DMS153 treated with DMSO at 0.1 percent for 48 hours (cell line): ENCODE results near the gene THAP12.
"Not testable (repeated sequence)": the region's sequence is repeated elsewhere in the genome, so short reads cannot be mapped to it uniquely, and the experiment has no call there.

Source experiments
- DNase-seq: peaks from one replicate; lab custom pipeline; 2025; ENCODE audit not compliant: unreplicated experiment; lab: John Stamatoyannopoulos, UW

The THAP12 gene

DNA sequence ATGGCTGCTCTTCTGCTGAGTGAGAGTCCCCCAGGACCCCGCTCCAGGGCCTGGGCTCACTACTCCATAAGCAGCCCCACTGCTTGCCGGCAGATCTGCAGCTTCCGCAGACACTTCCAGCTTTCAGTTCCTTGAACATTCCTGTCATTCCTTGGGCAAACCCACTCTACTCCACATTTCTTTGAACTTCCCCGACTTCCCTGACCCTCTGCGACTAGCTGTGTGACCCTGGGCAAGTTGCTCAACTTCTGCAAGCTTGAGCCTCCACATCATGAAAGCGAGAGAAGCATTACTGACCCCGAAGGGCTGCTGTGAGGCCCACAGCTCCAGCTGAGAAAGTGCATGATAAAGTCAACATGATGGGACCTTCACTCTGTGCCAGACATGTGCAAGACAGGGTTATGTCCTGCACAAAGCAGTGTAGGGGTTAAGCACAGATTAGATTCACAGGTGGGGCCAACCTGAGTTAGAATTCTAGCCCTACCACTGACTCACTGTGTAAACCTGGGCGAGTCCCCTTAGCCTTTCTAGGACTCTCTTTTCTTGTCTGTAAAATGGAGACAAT lies 51.8 kb downstream of the THAP12 start:
- no peak for DNase-seq

- no peak for DNase-seq
Observed at GRCh38 chr11:76327756-76328388, 53.1 kb downstream of the THAP12 start.

GRCh38 chr11:76327202-76327601 lies 53.7 kb downstream of the THAP12 start:
- DNase-seq = no peak

DNA sequence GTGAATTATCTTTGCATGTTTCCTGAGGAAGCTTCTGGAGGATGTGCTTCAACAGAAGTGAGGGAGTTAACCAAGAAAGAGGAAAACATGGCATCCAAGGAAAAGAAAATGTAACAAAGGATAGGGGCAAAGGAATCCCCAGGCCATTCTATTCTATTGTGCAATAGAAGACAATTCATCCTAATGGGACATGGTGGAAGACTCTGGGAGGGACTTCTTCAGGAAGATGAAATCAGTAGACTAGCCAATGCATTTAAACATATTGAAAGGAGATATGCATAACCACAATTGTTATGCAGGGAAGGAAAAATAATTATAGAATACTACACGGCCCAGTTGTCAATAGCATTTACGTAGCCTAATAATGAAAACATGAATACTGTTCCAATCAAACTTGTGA lies 55.7 kb downstream of the THAP12 start:
- no peak for DNase-seq

- no peak for DNase-seq
Observed at GRCh38 chr11:76323804-76324203, 57.1 kb downstream of the THAP12 start.

- not testable (repeated sequence) for DNase-seq
Observed at GRCh38 chr11:76323375-76323774, 57.6 kb downstream of the THAP12 start.

GRCh38 chr11:76322942-76323341 lies 58.0 kb downstream of the THAP12 start:
- no peak for DNase-seq

GRCh38 chr11:76322540-76322939 lies 58.4 kb downstream of the THAP12 start:
- DNase-seq = no peak

DNA sequence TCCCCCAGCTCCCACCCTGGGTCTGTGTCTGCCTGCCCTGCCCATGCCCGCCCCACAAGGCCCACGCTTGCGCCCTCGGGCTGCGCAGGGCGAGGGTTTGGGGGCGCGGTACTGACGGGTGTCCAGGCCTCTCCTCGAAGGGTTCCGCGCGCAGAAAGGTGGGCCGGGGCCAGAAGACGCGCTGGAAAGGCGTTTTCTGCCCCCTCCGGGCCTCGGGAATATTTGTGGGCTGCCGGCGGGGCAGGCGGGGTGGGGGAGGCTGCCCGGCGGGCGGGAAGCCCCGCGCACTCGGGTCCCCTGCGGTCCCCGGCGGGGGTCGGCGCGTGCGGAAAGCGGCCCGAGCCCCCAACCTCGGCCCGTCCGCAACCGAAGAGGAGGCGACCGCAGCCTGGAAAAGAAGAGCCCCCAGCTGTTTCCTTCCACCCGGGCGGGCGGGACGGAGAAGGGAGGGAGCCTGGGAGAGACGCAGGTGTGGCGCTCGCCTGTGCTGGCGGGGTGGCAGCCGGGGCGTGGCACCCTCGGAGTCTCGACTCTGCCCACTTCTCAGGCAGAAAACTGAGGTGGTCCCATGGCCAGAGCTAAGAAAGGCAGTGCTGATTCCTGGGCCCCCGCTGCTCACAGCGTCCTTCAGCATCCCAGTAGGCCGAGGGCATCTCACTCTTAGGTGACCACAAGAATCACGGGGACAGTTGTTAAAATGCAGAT lies 59.0 kb downstream of the THAP12 start:
- no peak for DNase-seq

- no peak for DNase-seq
Observed at GRCh38 chr11:76321340-76321739, 59.6 kb downstream of the THAP12 start.

DNA sequence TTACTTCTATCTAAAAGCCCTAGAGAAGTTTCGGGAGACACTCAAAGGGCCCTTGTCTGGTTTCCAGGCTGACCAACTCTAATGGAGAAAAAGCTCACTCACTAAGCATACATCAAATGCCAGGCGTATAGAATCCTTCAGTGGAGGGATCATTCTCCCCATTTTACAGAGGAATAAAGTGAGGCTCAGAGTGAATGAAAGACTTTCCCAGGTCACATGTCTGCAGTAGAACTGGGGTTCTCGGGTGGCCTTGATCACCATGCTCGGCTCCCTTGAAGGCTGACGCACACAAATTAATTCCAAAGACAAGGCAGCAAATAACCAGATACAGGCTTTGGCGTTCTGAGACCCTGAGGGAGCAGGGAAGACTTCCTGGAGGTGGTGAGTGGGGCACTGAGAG lies 60.0 kb downstream of the THAP12 start:
- no peak for DNase-seq

- not testable (repeated sequence) for DNase-seq
Observed at GRCh38 chr11:76319798-76320197, 61.1 kb downstream of the THAP12 start.

- peak; percentile 78 for DNase-seq
Observed at GRCh38 chr11:76318744-76319384, 62.1 kb downstream of the THAP12 start.

DNA sequence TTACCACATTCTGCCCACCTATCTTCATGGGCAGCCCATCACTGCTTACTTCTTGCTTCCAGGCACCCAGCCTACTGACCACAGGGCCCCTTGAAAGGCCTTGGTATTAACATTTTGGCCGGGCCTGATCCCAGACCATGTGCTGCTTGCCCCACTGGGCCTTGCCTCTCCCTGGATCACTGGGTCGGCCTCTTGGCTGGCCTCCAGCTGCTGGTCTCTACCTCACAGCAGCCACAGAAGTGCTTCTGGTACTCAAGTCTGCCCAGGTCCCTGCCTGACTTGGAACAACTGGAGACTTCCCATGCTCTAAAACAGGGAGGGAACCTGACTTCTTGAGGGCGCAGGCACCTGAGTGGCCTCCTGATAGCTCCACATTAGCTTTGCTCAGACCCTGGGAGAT lies 63.6 kb downstream of the THAP12 start:
- DNase-seq = no peak

GRCh38 chr11:76316726-76317125 lies 64.2 kb downstream of the THAP12 start:
- DNase-seq = no peak

GRCh38 chr11:76315182-76315853 lies 65.6 kb downstream of the THAP12 start:
- no peak for DNase-seq

DNA sequence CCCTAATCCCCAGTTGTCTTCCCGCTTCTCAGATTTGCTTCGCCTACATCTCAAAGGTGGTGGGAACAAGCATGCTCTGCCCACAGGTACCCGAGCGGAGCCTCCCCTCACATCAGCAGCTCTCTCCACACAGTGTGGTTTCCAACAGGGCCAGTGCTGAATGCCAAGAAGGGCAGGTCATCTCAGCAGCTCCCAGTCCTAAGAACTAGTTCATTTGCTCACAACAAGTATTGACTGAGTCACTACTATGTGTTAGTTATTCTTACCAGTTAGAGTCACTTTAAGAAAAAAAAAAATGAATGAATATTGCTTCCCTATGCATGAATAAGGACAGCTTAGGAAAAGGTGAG lies 66.2 kb downstream of the THAP12 start:
- no peak for DNase-seq

- DNase-seq = no peak
Observed at GRCh38 chr11:76313913-76314740, 66.8 kb downstream of the THAP12 start.

GRCh38 chr11:76313271-76313670 lies 67.7 kb downstream of the THAP12 start:
- DNase-seq = no peak

GRCh38 chr11:76310832-76311595 lies 69.9 kb downstream of the THAP12 start:
- no peak for DNase-seq
